DMS53 treated with DMSO at 0.1 percent for 48 hours (cell line): ENCODE measurements around the gene PTPN7.
"Not testable (repeated sequence)": the region's sequence is repeated elsewhere in the genome, so short reads cannot be mapped to it uniquely, and the experiment has no call there.

Experiments
- DNase-seq: peaks from one replicate; lab custom pipeline; 2025; ENCODE audit not compliant: unreplicated experiment; lab: John Stamatoyannopoulos, UW

Gene PTPN7

GRCh38 chr1:202189918-202190715 lies 29.7 kb upstream of the PTPN7 start:
- no peak for DNase-seq

DNA sequence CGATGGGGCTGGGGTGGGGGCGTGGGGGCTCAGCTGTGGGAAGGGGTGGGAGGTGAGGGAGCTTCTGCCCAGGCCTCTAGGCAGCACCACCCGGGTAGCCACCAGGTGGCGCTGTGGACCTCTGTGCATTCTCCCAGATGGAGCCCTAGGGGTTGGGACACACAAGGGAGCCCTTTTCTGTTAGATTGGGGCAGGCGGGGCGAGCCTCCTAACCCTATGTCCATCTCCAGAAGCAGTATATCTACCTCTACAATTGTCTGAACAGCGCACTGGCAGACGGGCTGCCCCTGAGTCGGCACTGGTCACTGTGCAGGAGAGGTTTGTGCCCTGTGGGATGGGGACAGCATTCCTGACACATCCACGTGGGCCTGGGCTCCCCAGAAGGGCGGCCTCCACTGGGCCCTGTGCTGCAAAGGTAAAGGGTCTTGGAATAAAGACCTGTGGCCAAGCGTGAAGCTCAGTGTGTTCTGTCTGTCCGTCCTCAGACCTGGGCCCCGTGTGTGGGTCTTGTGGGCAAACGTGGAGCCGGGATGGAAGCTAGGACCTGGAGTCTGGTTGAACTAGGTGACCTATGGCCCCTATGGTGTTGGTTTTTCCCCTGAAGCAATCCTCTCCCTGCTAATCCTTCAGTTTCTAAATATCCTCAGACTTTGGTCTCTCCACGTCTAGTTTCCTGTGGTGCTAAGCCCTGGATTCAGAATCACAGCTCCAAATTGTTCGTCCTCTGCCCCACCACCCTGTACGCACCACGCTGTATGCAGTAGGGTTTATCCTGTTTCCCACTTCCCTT lies 28.8 kb upstream of the PTPN7 start:
- DNase-seq = peak; percentile 32

GRCh38 chr1:202187697-202188407 lies 27.4 kb upstream of the PTPN7 start:
- DNase-seq = no peak

DNA sequence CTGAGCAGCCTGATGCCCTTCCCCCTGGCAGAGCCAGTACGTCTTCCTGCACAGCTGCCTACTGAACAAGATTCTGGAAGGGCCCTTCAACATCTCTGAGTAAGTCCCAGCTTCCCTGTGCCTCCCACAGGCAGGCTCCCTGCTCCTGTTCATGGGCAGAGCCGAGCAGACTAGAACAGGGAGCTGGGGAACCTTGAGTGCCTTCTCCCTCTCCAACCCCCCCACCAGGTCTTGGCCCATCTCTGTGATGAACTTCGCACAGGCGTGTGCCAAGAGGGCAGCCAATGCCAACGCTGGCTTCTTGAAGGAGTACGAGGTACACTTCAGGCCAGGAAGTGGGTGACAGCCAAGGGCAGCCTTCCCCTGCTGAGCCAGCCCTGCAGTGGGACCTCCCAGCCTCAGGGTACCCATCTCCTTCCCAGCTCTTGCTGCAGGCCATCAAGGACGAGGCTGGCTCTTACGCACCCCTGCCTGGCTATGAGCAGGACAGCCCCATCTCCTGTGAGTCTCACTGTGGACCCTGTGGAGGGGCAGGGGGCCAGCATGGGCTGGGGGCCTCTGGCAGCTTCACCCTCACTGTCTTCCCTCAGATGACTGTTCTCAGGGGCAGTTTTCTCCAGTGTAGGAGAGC lies 26.8 kb upstream of the PTPN7 start:
- no peak for DNase-seq

DNA sequence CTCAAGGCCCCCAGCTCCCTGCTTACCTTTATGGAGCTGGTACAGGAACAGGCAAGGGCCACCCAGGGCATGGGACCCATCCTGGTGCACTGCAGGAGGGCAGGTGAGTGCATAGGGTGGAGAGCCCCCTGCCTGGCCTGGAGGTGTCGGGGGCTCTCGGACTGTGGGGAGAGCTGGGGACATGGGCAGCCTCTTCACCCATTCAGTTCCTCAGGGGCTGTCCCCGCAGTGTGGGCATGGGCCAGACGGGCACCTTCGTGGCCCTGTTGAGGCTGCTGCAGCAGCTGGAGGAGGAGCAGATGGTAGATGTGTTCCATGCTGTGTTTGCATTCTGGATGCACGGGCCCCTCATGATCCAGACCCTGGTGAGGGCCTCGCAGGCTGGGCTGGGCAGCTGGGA lies 25.9 kb upstream of the PTPN7 start:
- no peak for DNase-seq

GRCh38 chr1:202184750-202185460 lies 24.5 kb upstream of the PTPN7 start:
- DNase-seq = peak; percentile 91

- no peak for DNase-seq
Measured at GRCh38 chr1:202182040-202182877, 21.9 kb upstream of the PTPN7 start.

GRCh38 chr1:202181586-202181985 lies 21.2 kb upstream of the PTPN7 start:
- DNase-seq = no peak

DNA sequence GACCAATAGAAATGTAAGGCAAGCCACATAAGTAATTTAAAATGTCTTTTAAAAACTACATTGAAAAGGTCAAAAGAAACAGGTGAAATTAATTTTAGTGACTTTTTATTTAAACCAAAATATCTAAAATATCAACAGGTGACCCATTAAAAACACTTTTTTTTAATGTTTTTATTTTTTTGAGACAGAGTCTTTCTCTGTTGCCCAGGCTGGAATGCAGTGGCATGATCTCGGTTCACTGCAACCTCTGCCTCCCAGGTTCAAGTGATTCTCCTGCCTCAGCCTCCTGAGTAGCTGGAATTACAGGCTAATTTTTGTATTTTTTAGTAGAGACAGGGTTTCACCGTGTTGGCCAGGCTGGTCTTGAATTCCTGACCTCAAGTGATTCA lies 20.3 kb upstream of the PTPN7 start:
- not testable (repeated sequence) for DNase-seq

DNA sequence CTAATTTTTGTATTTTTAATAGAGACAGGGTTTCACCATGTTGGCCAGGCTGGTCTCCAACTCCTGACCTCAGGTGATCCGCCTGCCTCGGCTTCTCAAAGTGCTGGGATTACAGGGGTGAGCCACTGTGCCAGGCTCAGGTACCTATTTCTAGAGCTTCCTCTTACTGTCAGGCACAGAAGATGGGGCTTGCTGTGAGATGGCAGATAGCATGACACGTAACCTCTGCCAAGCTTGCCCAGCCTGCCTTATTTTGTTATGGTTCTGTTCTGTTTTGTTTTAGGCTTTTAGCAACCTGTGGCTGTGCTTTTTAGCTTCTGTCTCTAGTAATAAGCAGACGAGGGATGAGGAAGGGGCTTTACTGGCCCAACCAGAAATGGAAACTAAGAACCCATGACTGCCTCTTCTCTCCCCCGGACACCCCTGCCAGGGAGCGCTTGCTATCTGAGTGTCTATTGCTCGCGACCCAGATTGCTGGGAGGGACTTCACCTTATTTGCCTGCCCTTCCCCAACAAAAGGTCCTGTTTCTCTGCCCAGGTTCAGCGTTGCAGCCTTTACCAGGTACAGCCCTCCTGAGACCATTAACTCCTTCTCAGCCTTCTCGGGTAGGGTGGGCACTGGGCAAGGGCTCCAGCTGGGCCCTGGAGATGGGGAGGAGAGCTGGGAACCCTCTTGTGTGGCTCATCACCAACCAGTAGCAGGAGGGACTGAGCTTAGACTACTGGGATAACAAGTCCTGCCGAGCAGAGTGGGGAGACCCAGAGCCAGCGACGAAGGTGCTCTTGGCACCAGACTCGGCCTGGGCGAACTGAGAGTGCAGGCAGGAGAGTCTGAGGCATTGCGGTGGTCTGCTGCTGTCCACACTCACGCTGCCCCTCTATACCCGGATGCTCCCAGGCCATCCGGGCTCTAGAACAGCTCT lies 19.7 kb upstream of the PTPN7 start:
- no peak for DNase-seq

DNA sequence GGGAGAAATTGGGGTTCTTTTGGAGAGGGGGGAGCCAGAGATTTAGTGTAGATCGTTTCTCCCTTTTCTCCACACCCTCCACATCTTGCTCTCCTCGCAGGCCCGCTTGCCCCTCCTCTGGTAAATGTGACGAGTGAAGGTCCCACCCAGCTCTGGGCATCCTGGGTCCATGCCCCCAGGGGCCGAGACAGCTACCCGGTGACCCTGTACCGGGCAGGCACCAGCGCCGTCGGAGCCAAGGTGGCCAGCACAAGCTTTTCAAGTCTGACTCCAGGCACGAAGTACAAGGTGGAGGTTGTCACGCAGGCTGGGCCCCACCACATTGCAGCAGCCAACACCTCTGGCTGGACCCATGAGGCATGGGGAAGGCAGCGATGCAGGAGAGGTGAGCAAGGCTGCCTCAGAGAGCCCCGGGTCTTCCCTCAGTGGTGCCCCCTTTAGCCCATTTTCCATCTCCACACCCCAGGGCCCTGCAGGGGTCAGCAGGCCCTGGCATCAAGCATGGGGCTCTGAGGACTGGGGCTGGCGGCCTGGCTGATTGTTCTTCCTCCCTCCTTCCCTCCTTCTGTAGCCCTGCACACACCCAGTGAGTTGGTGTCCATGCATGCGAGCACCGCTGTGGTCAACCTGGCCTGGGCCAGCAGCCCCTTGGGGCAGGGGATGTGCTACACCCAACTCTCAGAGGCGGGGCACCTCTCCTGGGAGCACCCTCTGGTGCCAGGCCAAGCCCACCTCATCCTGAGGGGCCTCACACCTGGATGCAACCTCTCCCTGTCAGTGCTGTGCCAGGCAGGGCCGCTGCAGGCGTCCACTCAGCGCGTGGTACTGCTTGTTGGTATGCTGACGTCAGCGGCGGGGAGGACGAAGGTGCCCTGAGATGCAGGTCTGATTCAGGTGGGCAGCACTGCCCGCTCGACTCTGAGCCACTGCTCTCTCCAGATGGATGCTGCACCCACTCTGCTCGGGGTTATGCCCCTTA lies 16.8 kb upstream of the PTPN7 start:
- DNase-seq = no peak

- no peak for DNase-seq
Measured at GRCh38 chr1:202173993-202174392, 13.6 kb upstream of the PTPN7 start.

- no peak for DNase-seq
Measured at GRCh38 chr1:202172015-202172355, 11.6 kb upstream of the PTPN7 start.

- no peak for DNase-seq
Measured at GRCh38 chr1:202171292-202172014, 11.1 kb upstream of the PTPN7 start.

GRCh38 chr1:202170726-202171125 lies 10.3 kb upstream of the PTPN7 start:
- DNase-seq = no peak

DNA sequence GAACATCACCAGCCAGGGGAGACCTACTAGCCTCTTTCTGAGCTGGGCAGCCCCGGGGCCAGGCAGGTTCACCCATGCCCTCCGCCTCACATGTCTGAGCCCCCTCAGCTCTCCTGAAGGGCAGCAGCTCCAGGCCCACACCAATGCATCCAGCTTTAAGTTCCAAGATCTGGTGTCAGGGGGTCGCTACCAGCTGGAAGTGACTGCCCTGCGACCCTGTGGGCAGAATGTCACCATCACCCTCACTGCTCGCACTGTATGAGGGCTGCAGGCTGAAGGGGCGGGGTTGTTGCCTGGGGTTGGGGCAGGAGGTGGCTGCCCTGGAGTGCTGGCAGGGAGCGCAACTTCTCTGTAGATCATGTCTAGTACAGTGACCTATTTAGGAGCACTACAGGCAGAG lies 8.5 kb upstream of the PTPN7 start:
- no peak for DNase-seq
